T-helper 2 cell (primary cell): ENCODE measurements around the gene IQGAP2.

Experiments
- DNase-seq, 5 experiments: peaks; one replicate each; pipeline versions ENCODE4 v3.0.0 to v3.0.0-alpha.2; 2012 to 2022

The IQGAP2 gene

DNA sequence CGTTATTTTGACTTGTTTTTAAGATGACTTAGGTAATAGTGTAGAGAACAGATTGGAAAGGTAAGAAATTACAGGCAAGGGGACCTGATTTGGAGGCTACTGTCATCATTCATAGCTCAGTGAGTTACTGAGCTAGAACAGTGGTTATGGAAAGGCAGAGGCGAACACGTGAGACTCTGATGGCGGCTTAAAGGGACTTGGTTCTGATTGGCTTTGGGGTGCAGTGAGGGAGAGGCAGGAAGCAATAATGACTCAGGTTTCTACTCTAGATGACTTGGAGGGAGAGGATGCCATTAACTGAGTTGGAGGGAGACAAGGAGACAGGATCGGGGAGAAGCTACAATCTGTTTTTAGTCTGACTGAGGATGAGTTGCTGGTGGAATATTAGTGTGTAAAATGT, 217.1 kb downstream of the IQGAP2 start:
- DNase-seq = peak in 1 of 5 experiments; percentile 25

DNA sequence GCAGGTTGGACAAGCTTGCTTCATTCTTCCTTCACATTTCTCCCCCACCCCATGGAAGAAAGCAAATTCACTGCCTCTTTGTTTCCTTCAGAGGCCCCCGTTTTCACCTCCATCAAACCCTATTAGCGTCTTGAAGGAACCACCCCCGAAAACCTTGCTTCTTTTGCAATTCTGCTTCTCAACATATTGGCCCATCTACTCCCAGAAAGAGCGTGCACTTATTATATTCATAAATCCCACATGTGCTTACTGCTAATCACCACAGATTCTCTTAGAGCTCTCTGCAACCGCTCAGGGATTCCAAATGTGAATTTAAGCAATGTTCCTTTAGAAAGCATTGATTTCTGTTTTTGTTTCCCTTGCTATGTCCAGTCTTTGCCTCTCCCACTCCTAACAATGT, 219.0 kb downstream of the IQGAP2 start:
- no peak for DNase-seq

DNA sequence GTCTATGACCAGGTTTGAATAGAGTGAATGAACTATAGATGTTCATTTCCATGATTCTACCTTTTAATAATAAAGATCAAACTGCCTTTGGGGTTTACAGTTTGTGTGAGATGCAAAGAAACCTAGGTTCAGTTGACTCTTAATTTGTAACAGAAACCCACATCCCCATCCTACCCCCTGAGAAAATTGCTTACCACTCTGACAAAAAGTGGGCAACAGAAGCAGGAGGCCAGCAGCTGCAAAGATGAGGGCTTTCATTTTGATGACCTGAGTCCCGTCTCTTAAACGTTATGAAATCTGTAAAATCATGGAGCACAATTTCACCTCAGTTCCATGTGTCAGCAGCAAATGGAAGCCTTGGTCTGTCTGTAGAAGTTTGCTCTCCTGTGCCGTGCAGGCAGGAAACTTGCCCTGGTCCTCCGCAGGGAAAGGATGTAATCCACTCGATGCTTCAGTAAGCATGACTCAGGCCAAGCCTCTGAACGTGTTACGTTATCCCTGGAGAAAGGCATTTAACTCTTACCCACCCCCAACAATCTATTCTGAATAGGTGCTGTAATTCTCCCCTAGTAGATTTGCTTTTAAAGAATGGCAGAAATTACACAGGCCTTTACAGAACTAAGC, 220.0 kb downstream of the IQGAP2 start, which contains the start of gene F2RL2:
TSS of gene F2RL2 (minus strand) at position 431 of the 624 bp plus-strand sequence. CDS start at position 258, 173 bp downstream.
- no peak for DNase-seq

DNA sequence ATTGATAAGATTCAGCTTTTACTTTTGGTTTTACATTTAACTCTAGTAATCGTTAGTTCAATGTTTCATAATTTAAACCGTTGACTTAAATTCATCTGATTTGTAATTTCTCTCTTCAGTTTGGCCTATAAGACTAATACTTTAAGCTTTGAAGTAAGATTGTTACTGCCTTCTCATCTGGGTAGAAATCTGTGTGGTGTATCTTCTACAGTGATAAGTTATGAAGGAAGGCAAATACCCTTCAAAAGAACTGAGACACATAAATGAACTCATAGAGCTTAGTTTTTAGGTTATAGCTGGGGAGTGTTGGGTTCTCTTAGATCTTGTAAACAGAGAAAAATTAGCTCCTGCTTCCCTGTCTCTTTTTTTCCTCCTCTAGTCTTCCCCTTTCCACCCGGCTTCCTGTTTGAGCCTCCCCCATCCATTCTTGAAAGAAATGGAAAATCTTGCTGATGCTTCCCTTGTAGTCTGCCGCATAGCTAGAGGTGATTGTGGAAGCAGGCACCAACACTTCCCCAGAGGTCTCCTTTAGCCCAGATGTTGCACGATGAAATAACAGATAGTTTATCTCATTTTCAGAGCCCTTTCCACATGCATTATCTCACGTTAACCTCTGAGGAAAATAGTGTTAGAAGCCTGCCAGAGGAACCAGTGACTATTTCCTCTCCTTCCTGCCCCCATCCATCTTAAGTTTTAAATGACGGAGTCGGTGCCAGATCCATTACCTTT, 222.2 kb downstream of the IQGAP2 start:
- DNase-seq = no peak

DNA sequence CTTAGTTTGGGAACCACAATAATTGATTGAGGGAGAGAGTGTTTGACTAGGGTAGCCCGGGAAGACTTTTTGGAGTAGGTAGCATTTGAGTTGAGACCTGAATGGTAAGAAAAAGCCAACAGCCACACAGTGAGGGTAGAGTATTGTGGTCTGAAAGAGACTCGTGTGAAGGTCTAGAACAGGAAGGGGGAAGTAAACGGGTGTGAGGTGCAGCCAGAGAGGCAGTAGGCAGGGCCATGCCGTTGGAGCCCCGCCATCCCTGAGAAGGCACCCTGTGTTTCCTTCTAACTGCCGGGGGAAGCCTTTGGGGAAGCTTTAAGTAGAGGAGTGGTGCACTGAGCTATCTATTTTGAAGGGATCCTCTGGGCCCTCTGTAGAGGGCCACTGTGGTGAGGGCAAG, 223.7 kb downstream of the IQGAP2 start:
- DNase-seq = peak in 1 of 5 experiments; percentile 19

DNA sequence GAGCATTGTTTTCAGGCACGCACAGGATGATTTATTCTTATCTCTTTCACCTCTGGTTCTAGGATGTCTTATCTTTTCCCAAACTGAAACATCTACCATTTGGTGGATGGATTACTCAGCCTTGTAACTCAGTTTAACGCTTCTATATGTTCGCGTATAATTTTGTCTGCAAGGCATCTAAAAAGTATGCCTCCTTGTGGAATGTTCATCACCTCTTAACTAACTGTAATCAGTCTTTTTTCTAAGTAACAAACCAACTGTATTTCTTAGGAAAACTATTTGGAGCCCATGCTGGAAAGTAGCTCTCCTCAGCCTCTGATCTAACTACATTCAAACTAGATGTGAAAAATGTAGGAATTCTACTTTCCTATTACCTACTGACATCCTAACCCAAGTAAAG, 231.6 kb downstream of the IQGAP2 start:
- DNase-seq = no peak

DNA sequence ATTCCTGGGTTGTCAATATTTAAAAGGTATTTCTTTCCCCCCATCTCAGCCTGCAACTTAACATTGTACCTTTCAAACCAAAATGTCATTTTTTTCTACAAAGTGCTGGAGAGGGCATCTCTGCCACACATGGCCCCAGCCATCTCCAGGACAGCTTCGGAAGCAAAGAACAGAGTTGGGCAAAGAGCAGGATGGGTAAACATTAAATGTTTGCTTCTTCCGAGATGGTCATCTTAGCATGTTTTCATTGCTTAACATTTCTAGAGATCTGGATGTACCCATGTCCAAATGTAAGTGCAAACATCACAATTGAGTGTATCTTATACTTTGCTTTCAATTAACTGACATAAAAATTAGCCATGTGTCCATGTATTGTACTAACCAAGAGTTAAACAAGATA, 234.4 kb downstream of the IQGAP2 start:
- no peak for DNase-seq

DNA sequence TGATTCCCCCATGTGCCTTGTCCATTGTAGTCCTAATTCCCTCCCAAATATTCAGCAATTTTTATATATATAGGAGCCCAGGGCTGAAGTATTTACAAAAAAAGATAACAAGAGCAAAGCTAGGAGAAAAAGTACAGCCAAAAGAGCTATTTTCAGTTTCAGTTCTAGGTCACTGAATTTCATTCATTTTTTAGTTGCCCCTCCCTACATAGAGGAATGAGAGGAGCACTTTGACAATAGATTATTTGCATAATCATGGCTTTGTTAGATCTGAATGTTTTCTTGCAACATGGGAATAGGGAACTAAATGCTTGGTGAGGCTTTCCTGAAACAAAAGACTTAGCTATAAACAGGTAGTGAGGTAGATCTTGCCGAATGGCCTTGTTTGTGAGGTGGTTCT, 235.4 kb downstream of the IQGAP2 start:
- DNase-seq = no peak

DNA sequence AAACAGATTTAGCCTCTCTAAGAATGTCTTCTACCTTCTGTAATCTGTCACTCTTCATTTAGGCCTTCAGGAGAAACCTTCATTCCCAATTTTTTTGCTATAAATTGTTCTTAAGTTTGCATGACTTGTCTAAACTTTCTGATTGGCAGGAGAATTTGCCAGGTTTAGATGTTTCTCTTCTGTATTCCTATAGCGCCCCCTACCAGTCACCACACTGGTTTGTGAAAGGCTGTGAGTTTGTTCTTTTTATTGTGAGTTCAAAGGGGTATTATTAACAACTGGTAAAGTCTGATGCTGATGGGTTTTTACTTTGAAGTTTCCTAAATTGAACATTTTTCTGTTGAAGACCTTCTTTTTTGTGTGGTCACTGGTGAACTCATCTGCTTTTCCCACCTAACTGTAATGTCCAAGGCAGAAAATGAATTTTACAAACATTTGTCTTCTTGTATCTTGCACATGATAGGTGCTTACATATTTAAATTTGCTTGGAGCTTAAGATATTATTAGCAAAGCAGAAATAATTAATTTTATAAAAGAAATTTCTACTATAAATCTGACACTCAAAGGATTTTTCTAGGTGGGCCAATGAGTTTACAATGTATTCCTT, 238.5 kb downstream of the IQGAP2 start:
- DNase-seq = peak in 4 of 5 experiments; percentile 25 to 72 (median 36)

DNA sequence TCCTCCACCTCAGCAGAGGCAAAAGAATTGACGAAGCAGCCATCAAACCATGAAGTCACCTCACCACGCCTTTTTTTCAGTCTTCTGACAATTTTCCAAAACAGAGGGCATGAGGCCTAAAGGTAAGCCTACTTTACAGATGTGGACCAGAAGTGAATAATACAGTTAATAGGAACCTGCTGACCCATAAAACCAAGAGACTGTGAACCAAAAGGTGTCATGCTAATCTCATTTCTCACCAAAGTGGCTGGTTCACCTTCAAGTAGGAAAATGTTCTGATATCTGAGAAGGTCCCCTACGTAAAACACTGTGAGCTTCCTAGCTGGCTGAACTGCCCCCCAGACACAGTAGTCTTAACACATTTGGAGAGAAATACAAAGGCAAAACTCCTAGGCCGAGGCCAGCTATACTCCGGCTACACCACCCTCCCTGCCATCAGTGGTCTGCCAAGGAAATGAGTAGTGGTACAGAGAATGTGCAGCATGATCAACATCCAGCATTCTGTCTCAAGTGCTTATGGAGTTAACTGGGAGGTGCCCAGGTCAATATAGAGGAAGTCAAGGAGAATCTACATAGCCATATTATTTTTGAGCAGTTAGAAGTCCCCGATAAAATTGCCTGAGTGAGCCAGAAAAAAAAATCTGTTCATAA, 239.4 kb downstream of the IQGAP2 start:
- DNase-seq = no peak

DNA sequence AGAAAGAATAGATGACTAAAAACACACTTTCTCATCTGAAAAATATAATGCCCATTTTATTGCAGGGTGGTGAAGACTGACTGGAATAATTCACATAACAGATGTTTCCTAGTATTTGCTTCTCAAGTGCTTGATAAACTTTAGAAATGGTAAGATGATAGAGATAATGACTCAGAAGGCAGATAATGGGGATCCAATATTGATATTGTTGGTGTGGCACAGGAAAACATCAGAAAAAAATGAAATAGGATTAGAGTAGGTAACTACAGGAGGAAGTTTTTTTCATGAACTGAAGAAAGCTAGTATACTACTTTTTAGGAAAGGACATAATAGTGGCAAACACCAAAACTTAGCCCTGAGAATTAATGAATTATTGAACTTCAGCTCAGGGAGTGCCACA, 240.3 kb downstream of the IQGAP2 start:
- DNase-seq = no peak

DNA sequence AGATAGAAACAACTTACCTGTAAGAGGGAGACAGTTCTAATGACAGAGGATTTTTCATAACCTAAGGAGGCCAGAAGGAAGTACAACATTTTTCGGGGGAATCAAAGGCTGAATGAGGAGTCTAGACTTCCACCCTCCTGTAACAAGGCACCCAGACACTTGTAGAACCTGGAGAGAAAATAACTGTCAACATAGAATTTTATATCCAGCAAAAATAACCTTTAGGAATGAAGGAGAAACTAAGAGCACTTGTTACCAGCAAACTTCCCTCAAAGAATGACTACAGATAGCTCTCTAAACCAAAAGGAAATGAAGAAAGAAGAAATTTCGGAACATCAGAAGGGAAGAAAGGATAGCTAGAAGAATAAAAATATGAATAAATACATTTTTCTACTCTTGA, 246.1 kb downstream of the IQGAP2 start:
- DNase-seq = no peak

DNA sequence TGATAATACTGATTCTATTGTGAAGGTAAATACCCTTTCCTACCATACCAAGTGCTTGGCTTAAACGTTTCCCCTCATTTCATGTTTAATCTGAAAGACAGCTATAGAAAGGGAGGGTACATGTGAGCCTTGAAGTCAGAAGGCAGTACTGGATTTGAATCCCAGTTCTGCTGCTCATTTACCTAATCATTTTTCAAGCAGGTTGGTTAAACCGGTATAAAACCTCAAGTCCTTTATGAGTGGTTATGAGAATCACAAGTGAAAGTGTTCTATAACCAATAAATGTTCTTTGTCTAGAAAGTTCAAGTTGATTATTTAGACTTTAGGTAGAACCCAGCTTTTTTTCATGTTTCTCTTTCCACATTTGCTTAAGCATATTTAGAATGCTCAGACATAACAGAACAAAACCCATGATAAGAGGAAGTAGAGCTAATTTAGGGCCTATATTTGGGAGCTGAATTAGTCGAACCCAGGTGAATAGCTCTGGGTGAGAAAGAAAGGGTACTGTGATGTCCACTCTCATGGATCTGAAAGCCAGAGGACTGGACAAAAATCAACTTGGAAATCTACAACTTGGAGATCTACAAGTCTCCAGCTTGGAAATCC, 249.8 kb downstream of the IQGAP2 start:
- DNase-seq = peak in 1 of 5 experiments; percentile 48

DNA sequence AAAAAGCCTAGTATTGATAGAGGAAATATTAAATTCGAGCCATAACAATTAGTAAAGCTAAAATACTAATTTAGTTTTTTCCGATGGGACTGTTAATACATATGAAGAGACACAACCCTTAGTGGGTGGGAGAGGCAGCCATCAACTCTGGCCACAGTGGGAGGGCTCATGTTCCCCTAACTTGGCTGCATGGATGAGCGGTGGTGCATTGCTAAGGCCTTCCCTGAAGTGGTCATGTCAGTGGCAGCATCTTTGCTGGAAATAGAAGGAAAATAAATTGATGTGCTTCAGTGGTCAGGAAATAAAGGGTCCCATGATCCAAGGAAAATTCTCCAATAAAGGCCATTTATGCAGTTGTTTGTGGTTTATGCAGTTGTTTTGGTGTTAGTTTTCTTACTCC, 254.0 kb downstream of the IQGAP2 start:
- DNase-seq = no peak

DNA sequence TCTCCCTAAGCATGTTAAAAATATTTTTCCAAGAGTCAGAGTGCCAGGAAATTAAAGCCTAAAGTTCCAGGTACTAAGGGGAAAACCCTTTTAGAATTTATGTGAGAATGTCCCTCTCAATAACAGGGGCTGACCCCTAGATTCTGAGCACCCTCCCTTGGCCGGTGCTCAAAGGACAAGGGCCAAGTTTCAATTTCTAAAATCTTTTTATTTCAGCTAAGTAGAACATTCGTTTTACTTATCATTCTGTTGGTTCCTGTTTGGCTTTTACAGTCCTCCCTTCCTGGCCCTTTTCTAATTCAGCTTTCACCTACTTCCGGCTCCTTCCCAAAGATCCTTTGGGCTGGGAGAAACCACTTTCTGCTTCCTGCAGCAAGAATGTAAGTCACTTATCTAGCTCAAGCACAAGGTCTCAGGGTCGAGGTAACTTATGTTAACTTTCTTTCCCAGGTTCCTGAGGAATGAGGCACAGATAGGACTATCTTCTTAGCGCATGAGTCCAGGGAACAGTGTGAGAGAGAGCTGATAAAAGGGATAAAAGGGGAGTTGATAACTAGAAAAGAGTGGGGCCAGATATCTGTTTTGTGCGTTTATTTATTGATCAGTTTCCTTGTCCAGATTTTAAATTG, 254.7 kb downstream of the IQGAP2 start:
- no peak for DNase-seq

DNA sequence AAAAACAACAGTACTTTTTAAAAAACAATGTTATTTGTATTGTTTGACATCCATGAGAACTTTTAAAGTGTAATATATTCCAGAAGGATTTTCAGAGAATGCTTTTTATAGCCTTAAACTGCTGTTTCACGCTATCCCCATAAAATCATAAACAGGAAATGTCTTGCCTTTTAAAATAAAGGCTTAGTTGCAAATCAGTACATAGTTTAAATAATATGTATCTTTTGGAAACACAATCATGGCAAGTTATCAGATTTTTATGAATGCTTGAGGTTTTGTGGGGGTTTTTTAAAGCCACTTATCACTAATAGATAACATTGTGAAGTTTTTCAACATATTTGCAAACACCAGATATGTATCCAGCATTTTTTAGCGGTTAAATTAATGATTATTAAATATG, 257.3 kb downstream of the IQGAP2 start:
- no peak for DNase-seq

DNA sequence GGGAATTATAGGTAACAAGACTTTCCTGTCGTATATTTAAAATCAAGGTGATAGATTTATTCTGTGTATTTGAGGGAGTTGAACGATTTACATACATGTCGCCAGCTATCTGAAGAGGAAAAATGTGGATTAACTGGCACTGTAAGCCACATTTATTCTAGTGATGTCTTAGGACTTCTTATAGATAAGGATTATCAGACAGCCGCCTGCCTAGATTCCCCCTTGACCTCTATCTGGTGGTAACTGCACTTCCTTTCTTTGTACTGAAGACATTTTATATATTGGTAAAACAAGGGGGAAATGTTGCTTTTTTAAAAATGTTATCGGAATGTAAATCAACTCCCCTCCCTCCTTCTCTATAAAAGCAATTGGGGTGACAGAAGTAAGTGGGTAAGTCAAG, 259.4 kb downstream of the IQGAP2 start:
- no peak for DNase-seq

DNA sequence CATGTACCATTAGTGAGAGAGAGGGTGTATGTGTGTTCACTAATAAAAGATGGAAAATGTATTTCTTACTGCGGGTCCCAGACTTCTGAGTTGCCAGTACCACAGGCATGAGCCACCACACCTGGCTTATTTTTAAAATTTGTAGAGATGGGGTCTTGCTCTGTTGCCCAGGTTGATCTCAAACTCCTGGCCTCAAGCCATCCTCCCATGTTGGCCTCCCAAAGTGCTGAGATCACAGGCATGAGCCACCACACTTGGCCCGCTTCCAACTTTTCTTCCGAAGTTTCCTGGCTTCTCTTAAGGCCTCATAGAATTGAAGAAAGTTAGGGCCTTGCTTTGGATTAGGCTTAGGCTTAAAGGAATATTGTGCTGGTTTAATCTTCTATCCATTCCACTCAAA, 260.5 kb downstream of the IQGAP2 start:
- no peak for DNase-seq

DNA sequence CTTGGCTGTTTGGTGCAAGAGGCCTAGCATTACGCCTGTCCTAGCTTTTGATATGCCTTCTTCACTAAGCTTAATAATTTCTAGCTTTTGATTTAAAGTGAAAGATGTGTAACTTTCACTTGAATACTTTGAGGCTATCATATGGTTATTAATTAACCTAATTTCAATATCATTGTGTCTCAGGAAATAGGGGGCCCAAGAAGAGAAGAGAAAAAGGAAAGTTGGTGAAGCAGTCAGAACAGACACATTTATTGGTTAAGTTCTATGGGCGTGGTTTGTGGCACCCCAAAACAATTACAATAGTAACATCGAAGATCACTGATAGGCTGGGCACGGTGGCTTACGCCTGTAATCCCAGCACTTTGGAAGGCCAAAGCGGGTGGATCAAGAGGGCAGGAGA, 261.0 kb downstream of the IQGAP2 start:
- no peak for DNase-seq

DNA sequence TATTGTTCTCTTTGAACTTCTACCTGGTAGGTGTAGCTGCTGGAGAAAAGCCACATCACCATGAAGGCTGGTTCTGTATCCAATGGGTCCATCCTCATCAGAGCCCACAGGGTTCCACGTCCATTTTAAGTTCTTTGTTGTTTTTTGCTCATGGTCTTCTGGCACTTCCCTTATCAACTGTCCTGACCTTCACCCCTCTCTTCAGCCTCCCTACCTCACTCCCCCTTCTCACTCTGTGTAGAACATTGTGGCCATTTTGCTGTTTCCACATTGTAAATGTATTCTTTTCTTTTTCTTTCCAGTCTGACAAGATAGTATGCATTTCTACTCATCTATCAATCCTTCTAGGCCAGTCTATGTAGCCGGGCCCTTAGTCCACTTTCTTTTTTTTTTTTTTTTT, 264.4 kb downstream of the IQGAP2 start:
- DNase-seq = no peak

DNA sequence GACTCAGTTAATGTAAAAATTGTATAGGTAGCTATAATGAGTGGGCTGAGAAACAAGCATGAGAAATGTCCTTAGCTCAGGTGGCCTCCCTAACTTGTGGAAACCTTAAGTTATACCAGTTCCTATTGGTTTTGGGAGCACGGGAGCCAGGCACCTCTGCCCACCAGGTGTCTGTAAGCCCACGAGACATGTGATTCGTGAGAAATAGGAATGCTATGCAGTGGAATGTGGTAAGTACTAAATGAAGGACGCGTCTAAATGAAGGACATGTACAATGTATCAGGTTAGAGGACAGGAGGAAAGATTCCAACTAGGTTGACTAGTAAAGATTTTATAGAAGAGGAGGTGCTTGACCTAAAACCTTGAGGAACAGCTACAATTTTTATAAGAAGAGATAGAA, 266.2 kb downstream of the IQGAP2 start:
- DNase-seq = no peak

DNA sequence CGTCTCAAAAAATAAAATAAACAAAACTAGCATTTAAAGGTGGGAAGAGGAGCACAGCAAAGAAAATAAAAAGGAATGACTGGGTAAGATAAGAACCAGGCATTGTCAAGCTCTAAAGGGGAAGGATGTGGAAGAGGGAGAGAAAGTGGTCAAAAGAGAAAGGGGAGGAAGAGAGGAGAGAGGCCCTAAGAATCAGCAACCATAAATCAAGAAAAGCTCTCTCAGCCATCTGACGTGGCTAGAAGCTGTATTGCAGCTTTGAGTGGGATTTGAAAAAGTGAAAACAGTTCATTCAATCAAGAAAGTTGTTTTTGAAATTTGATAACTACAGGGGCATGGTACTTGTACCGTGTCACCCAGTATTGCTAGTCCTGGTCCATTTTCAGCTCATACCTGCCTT, 267.4 kb downstream of the IQGAP2 start:
- DNase-seq = no peak

DNA sequence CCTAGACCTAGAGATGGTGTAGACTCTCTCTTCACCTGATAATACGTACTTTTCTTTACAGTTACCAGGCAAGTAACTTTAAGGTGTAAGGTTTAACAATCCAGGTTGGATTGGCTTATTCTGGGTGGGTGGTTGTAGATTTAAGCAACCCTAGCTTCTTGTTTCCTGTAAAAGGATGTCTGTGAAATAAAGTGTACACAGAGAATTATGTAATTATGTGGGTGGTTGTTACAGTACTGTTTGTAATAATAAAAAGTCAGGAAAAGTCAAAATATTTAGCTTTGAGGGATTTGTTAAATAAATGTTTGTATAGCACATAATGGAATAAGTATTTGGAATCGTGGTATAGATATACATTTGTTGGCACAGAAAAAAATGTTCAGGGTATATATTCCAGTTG, 269.2 kb downstream of the IQGAP2 start:
- no peak for DNase-seq
